ENCODE measurements around the gene PRXL2C.

- no peak for TF ChIP-seq CTCF (IDR thresholded peaks at IDR 0.05; ENCODE audit: low read depth, low read length)
- no peak for TF ChIP-seq EZH2phosphoT487 (IDR thresholded peaks at IDR 0.05; ENCODE audit: low read depth)
Observed at GRCh38 chr9:96612105-96612965, 42.8 kb downstream of the PRXL2C start.
